ENCODE results near the gene ZNF597.

Gene ZNF597

GRCh38 chr16:3486506-3487215 is 43.4 kb upstream of the ZNF597 start:
- no peak for TF ChIP-seq CTCF (conservative IDR thresholded peaks at IDR 0.05; ENCODE audit: control insufficient read depth, insufficient read depth, low read depth, low read length)
- H3K4me3 ChIP-seq (ENCODE audit: control insufficient read depth, low read depth, low read length) = no peak overlapping the region
- DNase-seq (ENCODE audit: low read depth) = no peak

- no peak for TF ChIP-seq CTCF (conservative IDR thresholded peaks at IDR 0.05; ENCODE audit: control insufficient read depth, insufficient read depth, low read depth, low read length)
These were observed 42.7 kb upstream of the ZNF597 start for GRCh38 chr16:3485821-3486505.

GRCh38 chr16:3485097-3485745 is 41.9 kb upstream of the ZNF597 start:
- no peak for DNase-seq (ENCODE audit: low read depth)
- no peak overlapping the region for H3K4me3 ChIP-seq (ENCODE audit: control insufficient read depth, low read depth, low read length)
- no peak for TF ChIP-seq CTCF (conservative IDR thresholded peaks at IDR 0.05; ENCODE audit: control insufficient read depth, insufficient read depth, low read depth, low read length)

More at GRCh38 chr16:3485821-3486505, 42.7 kb upstream of the ZNF597 start:
- DNase-seq (ENCODE audit: low read depth) = no peak
- no peak overlapping the region for H3K4me3 ChIP-seq (ENCODE audit: control insufficient read depth, low read depth, low read length)

GRCh38 chr16:3484318-3485096 is 41.2 kb upstream of the ZNF597 start:
- no peak overlapping the region for H3K4me3 ChIP-seq (ENCODE audit: control insufficient read depth, low read depth, low read length)
- DNase-seq (ENCODE audit: low read depth) = no peak
- no peak for TF ChIP-seq CTCF (conservative IDR thresholded peaks at IDR 0.05; ENCODE audit: control insufficient read depth, insufficient read depth, low read depth, low read length)

- H3K4me3 ChIP-seq (ENCODE audit: control insufficient read depth, low read depth, low read length) = no peak overlapping the region
- no peak for DNase-seq (ENCODE audit: low read depth)
- no peak for TF ChIP-seq CTCF (conservative IDR thresholded peaks at IDR 0.05; ENCODE audit: control insufficient read depth, insufficient read depth, low read depth, low read length)
These were observed 39.4 kb upstream of the ZNF597 start for GRCh38 chr16:3482659-3483241.
